Activated naive CD4-positive, alpha-beta T cell treated with anti-CD3 and anti-CD28 coated beads, Interleukin-2, amount 50 U/mL, for 72 hours (primary cell): Measurements from ENCODE around the gene ARID4B. TPM values are rescaled to one million over a fixed set of nuclear protein-coding genes. Genes with fewer than 3 reads are reported as not detected.

ENCODE experiments used
- ATAC-seq, 2 donors: fragments of 150-1000 bp; cut with Tn5 transposase; 2 replicates each; pipeline ENCODE4 v1.10.0; 2021; ENCODE audit warnings: mild to moderate bottlenecking in 2 of 2, moderate library complexity in 2 of 2
- DNase-seq, 2 donors: peaks; one replicate each; pipeline ENCODE4 v3.0.0; 2021 to 2022; ENCODE audit warnings: low spot score in 2 of 2
- H3K27ac Mint-ChIP-seq, 2 donors: one replicate each; pipeline ENCODE4 v1.8.0; 2022; ENCODE audit warnings: mild to moderate bottlenecking in 2 of 2, mixed read lengths in 2 of 2
- H3K36me3 Mint-ChIP-seq, 2 donors: one replicate each; pipeline ENCODE4 v1.8.0; 2022; ENCODE audit warnings: mixed read lengths in 2 of 2
- H3K9me3 Mint-ChIP-seq, 2 donors: one replicate each; pipeline ENCODE4 v1.8.0; 2022; ENCODE audit warnings: mixed read lengths in 2 of 2
- total RNA-seq, 2 donors: library from RNA; stranded (reverse); gene quantifications; one replicate each; pipeline ENCODE4 v1.2.3, GENCODE V29; 2022

The ARID4B gene
- total RNA-seq, 2 donors from 2014 or later, result 58.4 to 65.7 TPM

DNA sequence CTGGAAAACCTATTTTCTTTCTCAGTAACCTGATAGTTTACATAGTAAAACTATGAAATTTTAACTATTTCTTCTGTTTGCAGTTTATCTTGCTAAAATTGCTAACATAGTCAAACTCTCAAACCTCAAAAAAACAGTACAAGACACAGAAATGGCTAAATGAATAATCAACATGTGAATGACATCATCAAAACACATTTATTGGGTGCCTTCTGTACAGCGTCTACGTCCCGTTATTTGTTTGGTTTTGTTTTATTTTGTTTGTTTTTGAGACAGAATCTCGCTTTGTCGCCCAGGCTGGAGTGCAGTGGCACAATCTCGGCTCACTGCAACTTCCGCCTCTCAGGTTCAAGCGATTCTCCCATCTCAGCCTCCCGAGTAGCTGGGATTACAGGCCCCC is 178.2 kb downstream of the ARID4B start:
- no peaks in the 10 kb centered on the region for H3K9me3 Mint-ChIP-seq
- peaks cover 15 to 44% of the 10 kb centered on the region in 2 donors for H3K36me3 Mint-ChIP-seq
- ATAC-seq, result no peak
- DNase-seq, result no peak
- H3K27ac Mint-ChIP-seq, result peak overlapping the region; percentile 2 to 55

DNA sequence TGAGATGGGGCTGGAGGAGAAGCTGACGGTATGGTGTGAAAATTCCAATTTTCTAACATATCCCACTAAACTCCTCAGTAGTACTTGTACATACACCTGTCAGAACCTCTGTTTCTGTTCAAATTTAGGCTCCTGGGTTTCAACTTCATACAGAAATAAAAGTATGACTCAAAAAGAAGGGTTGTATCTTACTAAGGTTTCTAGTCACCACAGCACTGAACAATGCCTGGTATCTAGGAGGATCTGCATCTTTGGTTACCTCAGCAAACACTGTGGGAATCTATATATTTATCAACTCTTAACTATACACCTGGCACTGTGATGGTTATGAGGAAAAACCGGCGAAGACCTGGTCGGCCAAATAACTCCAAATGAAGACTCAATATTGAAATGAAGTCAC is 180.7 kb downstream of the ARID4B start:
- ATAC-seq, result peak; percentile 48 to 80
- Mint-ChIP-seq H3K9me3 (no peaks in the 10 kb centered on the region), H3K36me3 (peaks cover 15 to 28% of the 10 kb centered on the region in 2 donors), H3K27ac (no peak overlapping the region)
- DNase-seq, result no peak

DNA sequence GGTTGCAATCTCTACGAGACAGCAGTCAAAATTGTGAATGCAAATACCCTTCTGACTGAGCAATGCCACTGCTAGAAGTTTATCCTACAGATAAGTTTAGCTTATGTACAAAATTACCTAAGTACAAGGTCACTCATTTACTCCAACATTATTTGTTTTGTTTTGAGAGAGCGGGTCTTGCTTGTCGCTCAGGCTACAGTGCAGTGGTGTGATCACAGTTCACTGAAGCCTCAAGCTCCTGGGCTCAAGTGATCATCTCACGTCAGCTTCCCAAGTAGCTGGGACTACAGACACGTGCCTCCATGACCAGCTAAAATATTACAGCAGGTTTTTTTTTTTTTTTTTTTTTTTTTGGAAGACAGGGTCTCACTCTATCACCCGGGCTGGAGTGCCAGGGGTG is 182.3 kb downstream of the ARID4B start:
- Mint-ChIP-seq H3K27ac (no peak overlapping the region), H3K36me3 (peaks cover 18 to 23% of the 10 kb centered on the region in 2 donors), H3K9me3 (no peaks in the 10 kb centered on the region)
- no peak for DNase-seq
- no peak for ATAC-seq

DNA sequence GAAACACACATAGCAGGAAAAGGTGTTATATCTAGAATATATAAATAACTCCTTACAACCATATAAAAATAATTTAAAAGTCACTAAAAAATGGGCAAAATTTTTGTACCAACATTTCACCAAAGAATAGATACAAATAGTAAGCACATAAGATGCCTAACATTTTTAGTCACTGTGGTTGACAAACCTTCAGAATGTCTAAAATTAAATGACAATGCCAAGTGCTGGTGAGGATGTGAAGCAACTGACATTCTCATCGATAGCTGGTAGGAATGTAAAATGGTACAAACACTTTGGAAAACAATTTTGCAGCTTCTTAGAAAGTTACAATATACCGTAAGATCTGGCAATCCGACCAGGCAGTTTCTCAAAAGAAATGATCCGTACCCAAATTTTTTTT is 185.0 kb downstream of the ARID4B start:
- DNase-seq, result no peak
- Mint-ChIP-seq H3K9me3 (no peaks in the 10 kb centered on the region), H3K27ac (no peak overlapping the region), H3K36me3 (peaks cover 17 to 24% of the 10 kb centered on the region in 2 donors)
- no peak for ATAC-seq

GRCh38 chr1:235139315-235139714 is 188.7 kb downstream of the ARID4B start:
- H3K27ac Mint-ChIP-seq, result peak overlapping the region; percentile 54 to 96
- no peaks in the 10 kb centered on the region for H3K9me3 Mint-ChIP-seq
- DNase-seq, result no peak
- ATAC-seq, result peak in 1 of 2 donors; percentile 21
- H3K36me3 Mint-ChIP-seq, result peaks cover 33 to 34% of the 10 kb centered on the region in 2 donors

GRCh38 chr1:235138821-235139220 is 189.2 kb downstream of the ARID4B start:
- H3K9me3 Mint-ChIP-seq, result no peaks in the 10 kb centered on the region
- peak in 1 of 2 donors; percentile 31 for DNase-seq
- H3K36me3 Mint-ChIP-seq, result peaks cover 33 to 34% of the 10 kb centered on the region in 2 donors
- H3K27ac Mint-ChIP-seq, result peak overlapping the region; percentile 54 to 96
- ATAC-seq, result peak; percentile 63 to 93

GRCh38 chr1:235136111-235136510 is 191.9 kb downstream of the ARID4B start:
- peaks cover 25 to 27% of the 10 kb centered on the region in 2 donors for H3K36me3 Mint-ChIP-seq
- no peak for DNase-seq
- no peak for ATAC-seq
- no peaks in the 10 kb centered on the region for H3K9me3 Mint-ChIP-seq
- H3K27ac Mint-ChIP-seq, result peak overlapping the region; percentile 1 to 65

GRCh38 chr1:235134171-235134570 is 193.8 kb downstream of the ARID4B start:
- Mint-ChIP-seq H3K27ac (peak overlapping the region in 1 of 2 donors; percentile 31), H3K36me3 (peaks cover 22 to 29% of the 10 kb centered on the region in 2 donors), H3K9me3 (no peaks in the 10 kb centered on the region)
- no peak for DNase-seq
- no peak for ATAC-seq

DNA sequence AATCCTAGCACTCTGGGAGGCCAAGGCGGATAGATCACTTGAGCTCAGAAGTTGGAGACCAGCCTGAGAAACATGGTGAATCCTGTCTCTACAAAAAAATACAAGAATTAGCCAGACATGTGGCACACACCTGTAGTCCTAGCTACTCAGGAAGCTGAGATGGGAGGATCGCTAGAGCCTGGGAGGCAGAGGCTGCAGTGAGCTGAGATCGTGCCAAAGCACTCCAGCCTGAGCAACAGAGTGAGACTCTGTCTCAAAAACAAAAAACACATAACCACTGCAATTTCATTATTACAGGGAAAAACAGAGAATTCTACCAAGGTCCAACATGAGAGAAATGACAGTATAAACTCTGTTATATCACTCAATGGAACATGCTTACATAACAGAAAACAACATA is 194.9 kb downstream of the ARID4B start:
- peaks cover 25 to 28% of the 10 kb centered on the region in 2 donors for H3K36me3 Mint-ChIP-seq
- ATAC-seq, result no peak
- DNase-seq, result no peak
- no peaks in the 10 kb centered on the region for H3K9me3 Mint-ChIP-seq
- H3K27ac Mint-ChIP-seq, result peak overlapping the region; percentile 7 to 16

- DNase-seq, result no peak
- H3K36me3 Mint-ChIP-seq, result peaks cover 27 to 31% of the 10 kb centered on the region in 2 donors
- no peak for ATAC-seq
- no peaks in the 10 kb centered on the region for H3K9me3 Mint-ChIP-seq
- peak overlapping the region in 1 of 2 donors; percentile 81 for H3K27ac Mint-ChIP-seq
These were observed 196.0 kb downstream of the ARID4B start for GRCh38 chr1:235131961-235132360.

- DNase-seq (no peak), ATAC-seq (no peak)
- peak overlapping the region; percentile 37 to 85 for H3K27ac Mint-ChIP-seq
- peaks cover 16 to 37% of the 10 kb centered on the region in 2 donors for H3K36me3 Mint-ChIP-seq
- no peaks in the 10 kb centered on the region for H3K9me3 Mint-ChIP-seq
These were observed 197.2 kb downstream of the ARID4B start for GRCh38 chr1:235130766-235131270.

DNA sequence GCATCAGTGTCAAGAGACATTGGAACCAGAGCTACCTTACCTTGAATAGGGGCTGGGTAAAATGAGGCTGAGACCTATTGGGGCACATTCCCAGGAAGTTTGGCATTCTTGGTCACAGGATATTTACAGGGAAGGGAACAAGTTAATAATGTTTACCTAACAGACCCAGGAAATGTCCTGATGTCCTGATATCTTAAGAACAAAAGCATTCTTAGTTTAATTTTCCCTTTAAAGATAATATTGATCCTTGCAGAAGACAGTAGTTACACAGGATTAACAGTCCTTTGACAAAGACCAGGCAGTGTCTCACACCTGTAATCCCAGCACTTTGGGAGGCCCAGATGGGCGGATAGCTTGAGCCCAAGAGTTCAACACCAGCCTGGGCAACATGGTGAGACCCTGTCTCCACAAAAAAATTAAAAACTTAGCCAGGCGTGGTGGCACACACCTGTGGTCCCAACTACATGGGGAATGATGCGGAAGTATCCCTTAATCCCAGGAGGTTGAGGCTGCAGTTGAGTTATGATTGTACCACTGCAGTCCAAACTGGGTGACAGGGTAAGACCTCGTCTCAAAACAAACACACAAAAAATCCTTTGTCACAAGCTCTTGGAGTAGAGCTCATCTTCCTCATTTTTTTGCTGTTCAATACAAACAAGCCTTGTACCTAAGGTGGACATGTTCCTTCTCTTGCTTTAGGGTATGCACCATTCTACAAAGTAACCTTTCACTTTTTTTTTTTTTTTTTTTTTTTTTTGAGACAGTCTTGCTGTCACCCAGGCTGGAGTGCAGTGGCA is 198.0 kb downstream of the ARID4B start:
- Mint-ChIP-seq H3K9me3 (no peaks in the 10 kb centered on the region), H3K27ac (peak overlapping the region in 1 of 2 donors; percentile 98), H3K36me3 (peaks cover 16 to 33% of the 10 kb centered on the region in 2 donors)
- ATAC-seq (no peak), DNase-seq (no peak)

DNA sequence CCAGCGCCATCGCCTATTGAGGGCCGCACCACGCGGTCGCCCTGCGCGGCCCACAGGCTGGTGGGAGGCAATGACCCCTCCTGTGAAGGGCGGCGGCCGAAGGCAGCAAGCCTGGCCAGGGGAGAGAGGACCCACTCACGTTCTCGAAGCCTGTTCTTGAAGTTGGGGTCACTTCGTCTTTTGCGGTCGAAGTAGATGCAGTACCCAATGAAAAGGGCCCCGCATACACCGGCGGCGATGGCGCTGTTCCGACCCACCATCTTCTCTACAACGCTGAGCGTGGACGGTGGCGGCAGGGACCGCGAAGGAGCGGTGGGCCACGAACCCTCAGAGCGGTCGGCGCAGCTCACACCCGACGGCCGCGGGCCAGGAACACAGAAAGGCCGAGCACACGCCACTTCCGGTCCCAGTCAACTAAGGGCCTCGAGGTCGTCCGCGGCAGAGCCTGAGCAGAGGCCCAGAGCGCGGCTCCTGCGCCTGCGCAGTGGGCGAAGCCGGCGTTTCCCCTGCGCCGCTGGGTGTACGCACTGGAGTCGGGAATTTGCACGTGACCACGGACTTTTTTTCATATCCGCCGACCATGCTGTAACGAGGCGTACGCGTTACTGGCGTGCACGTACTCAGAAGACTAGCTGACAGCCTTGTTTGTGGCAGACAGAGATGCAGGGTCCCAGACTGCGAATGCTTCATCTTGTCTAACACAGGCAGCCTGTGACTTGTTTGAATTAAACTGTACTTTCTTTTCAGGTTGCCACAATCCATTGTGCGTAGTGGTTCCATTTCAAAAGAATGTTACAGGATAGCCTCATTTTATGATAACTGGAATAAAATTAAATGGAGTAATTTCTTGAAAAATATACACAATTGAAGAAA is 199.3 kb downstream of the ARID4B start, which contains the start of gene TOMM20:
Gene TOMM20, minus strand, starts transcription at position 382 of the 873 bp plus-strand sequence. Its CDS starts 122 bp downstream, at position 260.
- Mint-ChIP-seq H3K36me3 (peaks cover 16 to 43% of the 10 kb centered on the region in 2 donors), H3K27ac (peak within 1 kb of the TSS; percentile 98 to 100), H3K9me3 (no peaks in the 10 kb centered on the region)
- DNase-seq (peak; percentile 94 to 98), ATAC-seq (peak; percentile 94 to 95)

DNA sequence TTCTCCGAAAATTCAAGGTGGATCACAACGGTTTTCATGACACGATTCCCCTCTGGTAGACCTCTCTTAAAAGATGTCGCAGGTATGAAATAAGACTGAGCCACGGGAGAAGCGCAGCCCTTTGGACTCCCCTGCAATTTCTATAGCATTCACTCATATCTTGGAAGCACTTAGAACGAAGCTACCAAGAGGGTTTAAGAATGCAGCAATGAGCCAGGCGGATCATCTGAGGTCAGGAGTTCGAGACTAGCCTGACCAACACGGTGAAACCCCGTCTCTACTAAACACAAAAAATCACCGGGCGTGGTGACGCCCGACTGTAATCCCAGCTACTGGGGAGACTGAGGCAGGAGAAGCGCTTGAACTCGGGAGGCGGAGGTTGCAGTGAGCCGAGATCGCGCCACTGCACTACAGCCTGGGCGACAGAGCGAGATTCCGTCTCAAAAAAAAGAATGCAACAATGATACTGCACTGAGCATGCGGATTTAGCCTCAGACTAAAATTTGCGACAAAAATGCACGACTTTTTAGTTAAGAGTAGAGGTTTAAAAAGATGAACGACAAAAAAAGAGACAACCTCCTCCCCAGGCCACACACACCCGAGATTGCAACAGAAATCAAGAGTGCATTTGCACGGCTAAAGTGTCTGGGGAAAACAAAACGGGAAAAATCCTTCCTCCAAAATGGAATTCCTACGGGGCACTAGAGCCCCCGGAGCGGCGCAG is 200.1 kb downstream of the ARID4B start:
- Mint-ChIP-seq H3K36me3 (peaks cover 16 to 47% of the 10 kb centered on the region in 2 donors), H3K9me3 (no peaks in the 10 kb centered on the region), H3K27ac (peak overlapping the region; percentile 98 to 100)
- ATAC-seq (no peak), DNase-seq (no peak)

GRCh38 chr1:235127203-235127602 is 200.8 kb downstream of the ARID4B start:
- DNase-seq (no peak), ATAC-seq (no peak)
- H3K36me3 Mint-ChIP-seq, result peaks cover 16 to 47% of the 10 kb centered on the region in 2 donors
- peak overlapping the region; percentile 98 to 100 for H3K27ac Mint-ChIP-seq
- no peaks in the 10 kb centered on the region for H3K9me3 Mint-ChIP-seq

DNA sequence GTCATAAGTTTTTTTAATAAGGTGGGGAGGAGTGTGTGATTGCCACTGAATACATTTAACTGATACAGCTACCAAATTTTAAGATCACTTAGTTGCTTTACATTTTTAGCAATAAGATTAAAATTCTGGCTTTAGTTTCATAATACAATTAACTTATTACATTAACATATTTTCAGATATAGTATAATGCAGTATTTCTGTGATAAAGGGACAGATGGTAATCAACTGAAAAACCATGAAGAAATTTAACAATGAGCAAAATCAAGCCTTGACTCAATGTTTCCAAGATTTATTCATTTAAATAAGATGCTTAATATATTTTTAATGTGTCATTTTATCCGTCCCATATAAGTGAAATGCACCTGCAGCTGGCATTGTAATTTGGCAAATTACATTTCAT is 203.3 kb downstream of the ARID4B start:
- Mint-ChIP-seq H3K9me3 (no peaks in the 10 kb centered on the region), H3K36me3 (peaks cover 16 to 62% of the 10 kb centered on the region in 2 donors), H3K27ac (peak overlapping the region; percentile 44 to 95)
- DNase-seq, result no peak
- ATAC-seq, result no peak
